NCI-H446 treated with DMSO at 0.1 percent for 48 hours (cell line): ENCODE data around the gene ADRA1B.

Experiments
- DNase-seq: peaks from one replicate; lab custom pipeline; 2025; lab: John Stamatoyannopoulos, UW

Gene ADRA1B

DNA sequence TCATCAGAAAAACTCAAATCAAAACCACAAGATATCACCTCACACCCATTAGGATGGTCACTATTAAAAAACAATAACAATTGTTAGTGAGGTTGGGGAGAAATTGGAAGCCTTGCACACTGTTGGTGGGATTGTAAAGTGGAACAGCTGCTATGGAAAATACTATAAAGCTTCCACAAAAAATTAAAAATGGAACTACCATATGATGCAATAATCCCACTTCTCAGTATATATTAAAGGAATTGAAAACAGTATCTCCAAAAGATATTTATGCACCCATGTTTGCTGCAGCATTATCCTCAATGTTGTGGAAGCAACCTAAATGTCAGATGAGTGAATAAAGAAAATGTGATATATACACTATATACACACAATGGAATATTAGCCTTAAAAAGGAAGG is 14.5 kb upstream of the ADRA1B start:
- DNase-seq, result no peak

DNA sequence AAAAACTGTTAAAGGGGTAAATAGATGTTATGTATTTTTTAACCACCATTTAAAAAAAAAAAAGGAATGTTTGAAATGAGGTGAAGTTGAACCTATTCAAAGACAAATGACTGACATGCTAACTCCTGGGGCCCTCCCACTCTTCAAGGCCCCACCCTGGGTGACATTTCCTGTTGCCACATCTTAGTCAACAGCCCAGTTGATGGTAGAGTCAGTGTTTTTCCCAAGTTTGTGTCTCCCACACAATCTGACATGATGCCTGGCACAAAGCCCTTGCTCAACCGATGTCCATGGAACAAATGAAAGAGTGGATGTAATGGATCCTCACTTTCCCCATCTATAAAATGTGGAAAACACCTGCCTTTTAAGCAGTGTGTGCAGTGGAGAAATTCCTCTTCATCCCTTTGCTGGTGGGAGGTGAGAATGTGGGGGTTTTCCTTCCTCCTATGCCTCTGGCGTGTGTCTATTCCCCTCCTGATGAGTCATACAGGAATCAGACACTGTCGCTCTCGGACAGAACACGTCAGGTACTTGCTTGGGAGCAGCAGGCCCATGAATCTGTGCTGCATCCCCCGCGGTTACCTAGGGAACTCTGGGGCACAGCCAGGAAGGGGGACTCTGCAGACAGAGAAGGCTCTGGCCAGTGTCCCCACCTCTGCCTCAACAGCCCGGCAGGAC is 13.7 kb upstream of the ADRA1B start:
- no peak for DNase-seq

DNA sequence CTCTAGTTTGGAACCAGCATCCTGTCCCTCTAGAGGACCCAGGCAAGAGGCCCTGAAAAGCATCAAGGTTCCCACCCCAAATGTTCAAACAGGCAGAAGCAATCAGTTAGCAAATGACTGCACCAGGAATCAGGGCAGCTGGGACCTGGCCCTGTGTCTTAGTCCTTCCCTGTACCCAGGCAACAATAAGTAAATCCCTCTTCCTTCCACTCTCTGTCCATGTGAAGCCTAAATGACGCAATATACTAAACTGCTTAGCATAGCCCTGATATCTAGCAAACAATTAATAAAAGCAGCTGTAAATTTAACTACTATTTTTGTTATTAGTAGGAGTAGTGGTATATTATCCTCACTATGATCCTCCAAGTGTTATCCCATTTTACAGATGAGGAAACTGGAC is 13.2 kb upstream of the ADRA1B start:
- no peak for DNase-seq

DNA sequence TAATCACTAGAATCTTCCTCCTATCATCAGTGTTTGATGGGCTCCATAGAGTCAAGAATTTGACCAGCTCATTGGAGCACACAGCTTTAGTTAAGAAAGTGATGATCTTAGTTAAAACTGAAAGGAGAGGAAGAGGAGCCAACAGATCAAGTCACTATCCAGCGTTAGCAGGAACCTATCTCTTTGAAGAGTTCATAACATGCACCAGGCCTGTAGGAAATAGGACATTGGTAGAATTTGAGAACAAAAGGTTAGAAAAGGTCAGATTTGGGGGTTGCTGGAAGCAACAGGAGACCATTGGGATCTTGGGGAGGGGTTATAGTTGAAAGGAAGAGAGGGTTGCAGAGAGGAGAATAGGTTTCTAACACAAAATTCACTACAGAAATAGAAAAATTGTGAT is 11.4 kb upstream of the ADRA1B start:
- DNase-seq, result no peak

DNA sequence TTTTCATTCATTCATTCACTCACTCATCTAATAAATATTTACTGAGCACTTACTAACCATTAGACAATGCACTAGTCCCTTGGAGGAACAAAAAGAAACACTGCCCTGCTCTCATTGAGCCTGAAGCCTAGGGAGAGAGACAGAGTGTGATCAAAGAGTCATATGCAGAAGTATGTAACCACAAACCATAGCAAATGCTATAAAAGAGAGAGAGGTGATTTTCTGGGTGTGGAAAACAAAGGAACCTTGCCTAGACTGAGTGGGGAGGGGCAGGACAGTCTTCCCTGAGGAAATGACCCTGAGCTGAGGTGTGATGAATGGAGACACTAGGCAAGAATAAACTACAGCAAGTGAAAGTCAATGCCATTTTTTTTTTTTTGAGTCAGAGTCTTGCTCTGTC is 10.8 kb upstream of the ADRA1B start:
- DNase-seq, result no peak

DNA sequence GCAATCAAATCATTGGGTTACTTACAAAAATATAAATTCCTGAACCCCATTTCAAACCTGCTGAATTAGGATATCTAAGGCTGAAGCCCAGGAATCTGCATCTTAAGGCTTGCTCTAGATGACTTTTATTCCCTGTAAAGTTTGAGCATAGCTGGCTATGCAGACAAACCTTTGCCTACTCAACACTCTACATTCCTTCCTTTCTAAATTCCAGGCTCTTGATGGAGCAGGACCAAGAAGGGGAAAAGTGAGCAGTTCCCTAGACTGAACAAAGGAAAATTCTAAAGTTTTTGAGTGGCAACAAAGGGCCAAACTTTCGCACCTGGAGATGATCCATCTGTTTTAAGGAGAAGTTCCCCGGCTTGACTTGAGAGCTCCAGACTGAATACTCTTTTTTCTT is 9.8 kb upstream of the ADRA1B start:
- no peak for DNase-seq

DNA sequence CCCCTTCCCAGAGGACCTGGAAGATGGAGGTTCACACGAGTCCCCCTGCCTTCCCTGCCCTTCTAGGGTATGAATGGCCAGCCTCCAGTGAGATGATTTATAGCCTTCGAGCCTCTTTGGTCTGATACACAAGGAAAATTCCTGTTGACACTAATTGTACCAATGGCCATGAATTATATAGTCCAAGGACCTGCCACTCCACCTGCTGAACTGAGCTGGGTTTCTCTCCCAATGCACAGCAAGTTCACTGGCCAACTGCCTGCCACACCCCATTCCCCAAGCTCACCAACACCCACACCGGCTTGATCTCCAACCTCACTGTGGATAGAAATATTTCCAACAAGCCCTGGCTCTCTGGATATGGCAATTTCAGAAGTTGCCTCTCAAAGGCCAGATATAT is 9.3 kb upstream of the ADRA1B start:
- DNase-seq, result no peak

DNA sequence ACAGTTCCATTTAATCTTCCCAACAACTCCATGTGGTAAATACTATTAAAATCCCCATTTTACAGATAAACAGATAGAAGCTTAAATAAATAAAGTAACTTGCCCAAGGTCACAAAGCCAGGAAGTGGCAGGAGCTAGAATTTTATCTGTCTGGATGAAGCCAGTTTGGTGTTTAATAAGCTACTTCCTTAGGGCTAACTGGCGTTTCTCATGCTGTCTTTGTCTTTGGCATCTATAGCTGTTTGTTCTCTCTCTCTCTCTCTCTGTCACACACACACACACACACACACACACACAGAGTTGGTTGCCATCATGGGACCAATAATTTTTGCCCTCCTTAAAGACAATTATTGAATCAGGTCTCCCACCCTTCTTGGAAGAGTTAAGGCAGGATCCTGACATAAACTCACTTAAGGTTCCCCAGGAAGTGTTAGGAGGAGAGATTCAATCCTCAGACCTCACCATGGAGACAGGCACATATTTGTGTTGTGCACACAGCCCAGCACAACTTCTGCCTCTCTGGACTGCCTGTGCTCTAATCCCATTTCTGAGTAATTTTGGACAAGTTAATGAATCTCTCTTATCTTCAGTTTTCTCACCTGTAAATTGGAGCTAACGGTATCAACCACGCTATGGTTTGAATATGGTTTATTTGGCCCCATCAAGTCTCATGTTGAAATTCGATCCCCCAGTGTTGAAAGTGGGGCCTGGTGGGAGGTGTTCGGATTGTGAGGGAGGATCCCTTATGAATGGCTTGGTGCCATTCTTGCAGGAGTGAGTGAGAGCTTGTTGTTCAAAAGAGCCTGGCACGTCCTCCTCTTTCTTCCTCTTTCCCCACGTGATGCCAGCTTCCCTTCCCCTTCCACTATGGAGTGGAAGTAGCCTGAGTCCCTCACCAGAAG is 8.3 kb upstream of the ADRA1B start:
- no peak for DNase-seq

DNA sequence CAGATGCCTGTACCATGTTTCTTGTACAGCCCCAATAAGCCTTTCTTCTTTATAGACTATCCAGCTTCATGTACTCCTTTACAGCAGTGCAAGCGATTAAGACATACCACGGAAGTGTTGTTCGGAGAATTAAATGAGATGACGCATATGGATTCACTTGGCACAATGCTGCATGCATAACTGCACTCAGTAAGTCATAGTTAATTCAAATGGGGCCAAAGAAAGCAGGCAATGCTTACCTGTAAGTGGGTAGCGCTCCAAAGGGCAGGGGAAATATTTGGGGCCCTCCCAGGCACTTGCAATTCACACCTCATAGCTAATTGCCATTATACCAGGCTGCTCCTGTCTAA is 7.7 kb upstream of the ADRA1B start:
- no peak for DNase-seq

DNA sequence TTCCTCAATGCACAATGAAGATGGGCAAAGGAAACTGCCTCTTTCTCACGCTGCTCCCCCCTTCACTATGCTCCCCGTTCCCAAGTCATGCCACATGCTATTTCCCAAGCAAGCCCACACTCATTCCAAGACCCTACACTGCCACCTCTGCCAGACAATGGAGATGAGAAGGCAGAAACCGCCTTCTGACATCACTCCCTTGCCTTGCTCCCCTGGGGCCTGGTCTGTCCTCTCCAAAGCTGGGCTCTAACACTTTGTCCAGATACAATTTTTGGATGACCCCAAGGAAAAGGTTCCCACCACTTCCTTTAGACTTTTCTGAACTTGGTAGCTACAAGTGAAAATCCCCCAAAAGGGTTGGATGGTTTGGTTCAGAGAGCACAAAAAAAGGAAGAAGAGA is 7.2 kb upstream of the ADRA1B start:
- no peak for DNase-seq

DNA sequence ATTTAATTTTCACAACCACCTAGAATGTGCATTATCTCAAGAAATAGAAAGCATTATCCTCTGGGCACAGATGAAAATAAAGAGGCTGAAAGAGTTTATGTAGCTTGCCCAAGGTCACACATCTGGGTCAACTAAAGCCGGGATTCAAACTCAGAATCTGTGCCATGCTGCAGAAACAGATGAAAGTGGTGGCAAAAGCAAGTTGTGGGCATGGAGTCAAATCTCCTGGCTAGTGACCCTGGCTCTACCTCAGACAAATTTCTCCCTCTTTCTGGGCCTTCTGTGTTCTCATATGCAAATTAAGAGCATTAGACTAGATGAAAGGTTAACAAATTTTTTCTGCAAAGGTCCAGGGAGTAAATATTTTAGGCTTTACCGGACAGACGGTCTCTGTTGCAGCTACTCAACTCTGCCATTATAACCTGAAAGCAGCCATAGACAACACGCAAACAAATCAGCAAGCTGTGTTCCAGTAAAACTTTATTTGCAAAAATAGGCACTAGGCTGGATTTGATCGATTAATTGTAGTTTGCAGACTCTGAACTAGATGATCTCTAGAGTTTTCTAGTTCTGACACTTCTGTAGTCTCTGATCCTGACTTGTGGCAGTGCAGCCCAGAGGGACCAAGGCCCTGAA is 6.0 kb upstream of the ADRA1B start:
- no peak for DNase-seq

DNA sequence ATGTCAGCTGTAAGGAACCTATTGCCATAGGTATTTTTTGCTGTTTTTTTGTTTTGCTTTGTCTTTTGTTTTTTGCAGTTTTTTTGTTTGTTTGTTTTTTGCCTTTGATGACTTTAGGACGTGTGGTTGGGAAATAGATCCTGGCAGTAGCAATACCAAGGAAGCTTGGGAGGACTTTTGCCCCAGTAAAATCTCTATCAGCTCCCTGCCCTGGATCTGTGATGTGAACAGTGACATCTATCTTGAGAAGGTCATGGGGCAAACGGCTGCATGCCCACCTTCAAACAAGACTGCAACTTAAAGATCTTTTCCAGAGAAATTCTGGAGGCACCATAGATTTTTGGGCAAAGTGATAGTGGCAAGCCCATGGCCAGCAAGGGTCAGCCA is 5.4 kb upstream of the ADRA1B start:
- DNase-seq, result no peak

DNA sequence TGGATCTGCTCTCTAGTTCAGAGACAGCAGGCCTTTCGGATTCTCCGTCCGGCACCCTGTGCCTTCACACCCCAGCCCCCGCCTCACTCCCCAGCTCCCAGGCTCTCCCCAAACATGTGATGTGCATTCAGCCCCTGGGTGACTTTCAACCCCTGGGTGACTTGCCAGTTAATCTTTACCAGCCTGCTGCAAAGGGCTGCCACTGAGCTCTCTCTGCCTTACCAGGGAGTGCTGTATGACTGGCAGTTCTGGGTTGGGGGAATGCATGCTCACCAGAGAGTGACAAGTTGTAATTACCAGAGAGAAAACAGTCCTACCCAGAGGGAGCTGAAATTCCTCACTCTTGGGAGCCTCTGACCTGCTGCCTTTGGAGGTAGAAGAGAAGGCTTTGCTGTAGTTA is 4.9 kb upstream of the ADRA1B start:
- DNase-seq, result no peak

DNA sequence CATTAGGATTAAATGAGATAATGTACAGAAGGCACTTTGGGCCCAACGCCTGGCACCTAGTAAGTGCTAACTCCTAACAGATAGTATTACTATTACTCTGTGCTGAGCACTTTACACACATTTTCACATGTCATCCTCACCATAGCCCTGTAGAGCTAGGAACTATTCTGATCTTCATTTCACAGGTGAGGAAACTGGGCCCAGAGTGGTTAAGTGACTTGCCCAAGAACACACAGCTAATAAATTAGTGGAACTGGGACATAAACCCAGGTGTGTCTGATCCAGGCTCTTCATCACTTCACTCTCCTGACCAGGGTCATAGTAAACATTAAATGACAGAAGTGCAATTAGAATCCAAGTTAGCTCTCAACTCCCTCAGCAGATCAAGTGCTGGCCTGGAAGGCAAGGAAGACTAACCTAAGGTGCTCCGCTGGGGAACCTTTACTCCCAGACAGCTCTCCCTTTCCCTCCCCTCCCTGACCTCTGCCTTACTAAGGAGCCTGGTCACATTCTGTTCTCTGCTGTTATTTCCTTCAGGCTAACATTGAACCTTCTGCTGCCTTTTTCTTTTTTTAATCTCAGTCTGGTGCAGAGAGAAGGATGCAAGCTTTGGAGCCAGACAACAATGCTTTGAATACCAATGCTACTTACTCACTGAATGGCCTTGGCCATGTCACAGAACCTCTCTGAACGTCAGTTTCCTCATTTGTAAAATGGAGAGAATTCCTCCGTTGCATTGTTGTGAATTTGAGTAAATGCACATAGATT is 4.1 kb upstream of the ADRA1B start:
- DNase-seq, result no peak

DNA sequence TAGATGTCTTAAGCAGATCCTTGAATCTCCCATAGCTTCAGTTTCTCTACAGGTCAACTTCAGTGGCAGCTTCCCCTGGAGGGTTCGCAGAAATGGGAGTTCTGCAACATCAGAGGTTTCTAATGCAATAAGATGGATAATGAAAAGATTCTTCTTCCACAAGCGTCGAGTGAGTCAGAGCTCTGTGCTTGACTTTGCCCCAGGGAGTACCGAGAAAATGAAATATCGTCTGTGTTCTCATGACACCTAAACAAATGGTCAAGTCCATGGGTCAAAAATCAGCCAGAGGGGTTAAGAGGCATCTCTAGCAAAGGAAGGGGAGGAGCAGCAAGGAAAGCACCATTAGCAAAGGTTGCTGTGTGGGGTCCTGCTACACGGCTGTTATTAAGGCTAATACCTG is 3.2 kb upstream of the ADRA1B start:
- no peak for DNase-seq

DNA sequence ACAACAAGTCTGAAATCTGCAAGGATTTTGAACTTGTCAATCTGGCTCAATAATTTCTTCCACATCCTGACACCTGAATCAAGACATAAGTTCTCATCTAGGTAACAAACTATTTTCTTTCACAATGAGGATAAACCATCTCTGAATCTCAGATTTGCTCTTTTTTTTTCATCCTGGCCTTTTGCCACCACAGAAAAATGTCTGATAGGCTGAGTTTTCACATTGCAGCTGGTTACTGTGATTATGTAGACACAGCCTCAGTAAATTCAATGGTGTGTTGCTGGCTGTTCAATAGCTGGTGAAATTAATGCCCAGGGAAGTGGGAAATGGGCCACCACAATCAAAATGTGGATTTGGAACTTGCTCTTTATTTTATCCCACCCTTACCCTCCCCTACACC is 2.8 kb upstream of the ADRA1B start:
- no peak for DNase-seq

DNA sequence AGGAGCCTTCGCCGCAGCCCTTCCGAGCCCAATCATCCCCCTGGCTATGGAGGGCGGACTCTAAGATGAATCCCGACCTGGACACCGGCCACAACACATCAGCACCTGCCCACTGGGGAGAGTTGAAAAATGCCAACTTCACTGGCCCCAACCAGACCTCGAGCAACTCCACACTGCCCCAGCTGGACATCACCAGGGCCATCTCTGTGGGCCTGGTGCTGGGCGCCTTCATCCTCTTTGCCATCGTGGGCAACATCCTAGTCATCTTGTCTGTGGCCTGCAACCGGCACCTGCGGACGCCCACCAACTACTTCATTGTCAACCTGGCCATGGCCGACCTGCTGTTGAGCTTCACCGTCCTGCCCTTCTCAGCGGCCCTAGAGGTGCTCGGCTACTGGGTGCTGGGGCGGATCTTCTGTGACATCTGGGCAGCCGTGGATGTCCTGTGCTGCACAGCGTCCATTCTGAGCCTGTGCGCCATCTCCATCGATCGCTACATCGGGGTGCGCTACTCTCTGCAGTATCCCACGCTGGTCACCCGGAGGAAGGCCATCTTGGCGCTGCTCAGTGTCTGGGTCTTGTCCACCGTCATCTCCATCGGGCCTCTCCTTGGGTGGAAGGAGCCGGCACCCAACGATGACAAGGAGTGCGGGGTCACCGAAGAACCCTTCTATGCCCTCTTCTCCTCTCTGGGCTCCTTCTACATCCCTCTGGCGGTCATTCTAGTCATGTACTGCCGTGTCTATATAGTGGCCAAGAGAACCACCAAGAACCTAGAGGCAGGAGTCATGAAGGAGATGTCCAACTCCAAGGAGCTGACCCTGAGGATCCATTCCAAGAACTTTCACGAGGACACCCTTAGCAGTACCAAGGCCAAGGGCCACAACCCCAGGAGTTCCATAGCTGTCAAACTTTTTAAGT is 819 bp downstream of the ADRA1B start:
- DNase-seq, result no peak

DNA sequence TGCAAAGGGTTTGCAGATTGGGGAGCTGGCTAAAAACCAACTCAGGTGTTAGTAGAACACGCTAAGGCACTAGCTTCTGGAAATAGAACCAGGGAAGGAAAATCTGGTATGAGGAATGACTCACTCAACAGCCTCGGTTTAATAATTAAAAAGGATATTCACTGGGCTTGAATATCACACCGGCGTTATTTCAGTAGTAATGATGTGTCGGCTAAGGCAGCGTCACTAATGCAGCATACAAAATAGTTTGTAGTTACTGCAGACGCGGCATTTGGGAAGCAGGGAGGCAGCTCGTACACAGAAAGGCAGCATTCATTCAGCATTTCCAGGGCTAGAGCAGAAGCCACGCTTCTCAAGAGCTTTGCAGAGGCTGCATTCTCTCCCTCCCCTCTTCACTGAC is 1.7 kb downstream of the ADRA1B start:
- DNase-seq, result no peak

DNA sequence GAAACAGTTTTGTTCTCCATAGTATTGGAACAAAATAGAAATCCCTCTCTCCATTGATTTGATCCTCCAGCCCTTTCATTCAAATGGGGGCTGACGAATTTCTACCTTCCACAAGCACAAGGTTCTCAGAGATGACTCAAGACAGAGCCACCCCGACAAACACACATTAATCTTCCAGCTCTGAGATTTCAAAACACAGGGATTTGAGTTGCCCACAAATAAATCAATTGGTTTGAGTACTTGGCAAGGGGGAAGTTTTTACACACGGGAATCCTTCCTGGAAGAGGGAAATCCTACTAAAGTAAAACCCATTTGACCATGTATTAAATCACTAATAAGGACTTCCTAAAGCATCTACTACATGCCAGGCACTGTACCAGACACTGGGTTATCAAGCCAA is 5.4 kb downstream of the ADRA1B start:
- no peak for DNase-seq

DNA sequence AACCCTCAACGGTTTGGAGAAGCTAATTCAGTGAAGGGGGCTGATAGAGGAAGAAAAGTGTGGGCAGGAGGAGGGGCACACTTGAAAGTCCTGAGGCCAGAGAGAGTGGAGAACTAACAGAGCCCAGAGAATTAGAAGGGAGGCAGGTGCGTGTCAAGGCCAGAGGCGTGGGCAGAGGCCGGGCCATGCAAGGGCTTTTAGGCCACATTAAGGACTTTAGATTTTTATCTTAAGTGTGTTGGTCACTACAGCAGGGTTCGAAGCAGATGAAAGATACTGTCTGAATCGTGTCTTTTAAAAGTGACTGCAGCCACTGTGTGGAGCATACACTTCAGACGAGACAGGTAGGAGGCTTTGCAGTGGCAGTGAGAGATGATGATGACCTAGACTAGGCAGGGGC is 6.7 kb downstream of the ADRA1B start:
- DNase-seq, result no peak

DNA sequence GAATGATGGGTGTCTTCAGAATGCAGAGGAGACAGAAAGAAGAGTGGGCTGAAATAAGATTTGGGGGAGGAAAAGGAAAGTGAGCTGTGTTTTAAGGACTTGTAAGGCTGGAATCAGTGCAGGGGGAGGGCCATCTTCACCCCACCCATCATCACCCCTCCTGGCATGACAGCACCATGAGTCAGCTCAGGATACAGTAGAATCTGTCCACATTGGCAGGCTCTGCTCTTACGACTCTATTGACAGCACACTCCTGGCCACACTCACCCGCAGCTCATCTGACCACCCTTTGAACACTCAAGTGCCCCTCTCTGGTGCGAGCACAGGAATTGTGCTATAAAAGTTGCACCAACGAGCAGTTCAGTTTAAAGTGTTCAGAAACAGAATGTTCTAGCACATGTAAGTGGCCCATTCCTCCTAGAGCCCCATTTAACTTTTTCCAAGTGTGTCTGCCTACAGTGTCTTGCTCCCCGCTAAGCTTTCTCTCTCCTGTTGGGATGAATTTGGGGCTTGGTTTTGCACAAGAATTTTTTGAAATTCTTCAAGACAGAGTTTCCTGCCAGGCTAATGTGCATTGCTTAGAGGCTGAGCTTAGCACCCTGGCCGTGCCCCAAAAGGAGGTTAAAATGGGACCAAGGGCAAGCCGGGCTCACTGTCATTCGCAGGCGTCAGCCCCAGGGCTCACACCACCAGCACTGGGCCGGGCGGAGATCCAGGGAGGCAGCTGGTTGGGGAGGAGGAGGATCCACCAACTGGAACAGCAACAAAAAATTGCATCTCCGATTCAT is 12.0 kb downstream of the ADRA1B start:
- peak; percentile 85 for DNase-seq
